ENCODE results near the gene PALLD.
"Not testable (repeated sequence)": the region's sequence is repeated elsewhere in the genome, so short reads cannot be mapped to it uniquely, and the experiment has no call there.

PALLD gene

GRCh38 chr4:168496834-168497233, at the start of gene PALLD:
TSS of gene PALLD (plus strand) at chr4:168497052.
- DNase-seq (ENCODE audit: low spot score) (peak; percentile 42), FAIRE-seq (peak; percentile 37)

- not testable (repeated sequence) for DNase-seq (ENCODE audit: low spot score); FAIRE-seq
Measured at GRCh38 chr4:168449063-168449462, 47.8 kb upstream of the PALLD start.

GRCh38 chr4:168449719-168450452, 47.0 kb upstream of the PALLD start:
- no peak for FAIRE-seq
- DNase-seq (ENCODE audit: low spot score) = no peak

GRCh38 chr4:168451331-168451730, 45.5 kb upstream of the PALLD start:
- FAIRE-seq = no peak
- DNase-seq (ENCODE audit: low spot score) = no peak

GRCh38 chr4:168451744-168452390, 45.0 kb upstream of the PALLD start:
- peak; percentile 40 for FAIRE-seq
- no peak for DNase-seq (ENCODE audit: low spot score)

GRCh38 chr4:168453146-168453545, 43.7 kb upstream of the PALLD start:
- FAIRE-seq (no peak), DNase-seq (ENCODE audit: low spot score) (no peak)

GRCh38 chr4:168458256-168458655, 38.6 kb upstream of the PALLD start:
- not testable (repeated sequence) for FAIRE-seq; DNase-seq (ENCODE audit: low spot score)

- FAIRE-seq (no peak), DNase-seq (ENCODE audit: low spot score) (no peak)
Measured at GRCh38 chr4:168461821-168462220, 35.0 kb upstream of the PALLD start.

- FAIRE-seq (no peak), DNase-seq (ENCODE audit: low spot score) (no peak)
Measured at GRCh38 chr4:168472920-168473319, 23.9 kb upstream of the PALLD start.

- no peak for DNase-seq (ENCODE audit: low spot score)
- FAIRE-seq = no peak
Measured at GRCh38 chr4:168474660-168475320, 22.1 kb upstream of the PALLD start.

- no peak for FAIRE-seq
- DNase-seq (ENCODE audit: low spot score) = no peak
Measured at GRCh38 chr4:168475745-168476144, 21.1 kb upstream of the PALLD start.

- no peak for DNase-seq (ENCODE audit: low spot score)
- no peak for FAIRE-seq
Measured at GRCh38 chr4:168478868-168479267, 18.0 kb upstream of the PALLD start.

GRCh38 chr4:168480931-168481611, 15.8 kb upstream of the PALLD start:
- FAIRE-seq = no peak

GRCh38 chr4:168483811-168484210, 13.0 kb upstream of the PALLD start:
- no peak for FAIRE-seq

More at GRCh38 chr4:168480931-168481611, 15.8 kb upstream of the PALLD start:
- DNase-seq (ENCODE audit: low spot score) = peak; percentile 62

GRCh38 chr4:168484626-168485025, 12.2 kb upstream of the PALLD start:
- FAIRE-seq (no peak), DNase-seq (ENCODE audit: low spot score) (no peak)

More at GRCh38 chr4:168483811-168484210, 13.0 kb upstream of the PALLD start:
- DNase-seq (ENCODE audit: low spot score) = no peak

GRCh38 chr4:168485156-168485910, 11.5 kb upstream of the PALLD start:
- DNase-seq (ENCODE audit: low spot score) = no peak
- no peak for FAIRE-seq

- DNase-seq (ENCODE audit: low spot score) (peak; percentile 64), FAIRE-seq (no peak)
Measured at GRCh38 chr4:168486912-168487281, 10.0 kb upstream of the PALLD start.

- no peak for FAIRE-seq
- DNase-seq (ENCODE audit: low spot score) = peak; percentile 49
Measured at GRCh38 chr4:168487282-168488035, 9.4 kb upstream of the PALLD start.

- DNase-seq (ENCODE audit: low spot score) (no peak), FAIRE-seq (no peak)
Measured at GRCh38 chr4:168488869-168489274, 8.0 kb upstream of the PALLD start.

- no peak for FAIRE-seq
- DNase-seq (ENCODE audit: low spot score) = no peak
Measured at GRCh38 chr4:168489616-168490015, 7.2 kb upstream of the PALLD start.

Measured in urothelium cell line (cell line).